Muscle layer of colon (tissue), 2 donors: ENCODE results near the gene ERMARD.

Experiments
- H3K27ac ChIP-seq: one replicate; pipeline ENCODE4 v1.7.0; 2013; ENCODE audit warnings: low read depth, mild to moderate bottlenecking, low read length, moderate library complexity
- H3K27me3 ChIP-seq, 2 donors: one replicate each; pipeline ENCODE4 v1.7.0; 2013; ENCODE audit warnings: low read length in 2 of 2, mild to moderate bottlenecking in 2 of 2; ENCODE audit not compliant: insufficient read depth in 2 of 2, control insufficient read depth in 1 of 2
- H3K36me3 ChIP-seq: one replicate; pipeline ENCODE4 v1.7.0; 2013; ENCODE audit warnings: mild to moderate bottlenecking, low read length; ENCODE audit not compliant: insufficient read depth
- H3K4me1 ChIP-seq: one replicate; pipeline ENCODE4 v1.7.0; 2013; ENCODE audit warnings: mild to moderate bottlenecking, low read length; ENCODE audit not compliant: insufficient read depth
- H3K4me3 ChIP-seq, 2 donors: one replicate each; pipeline ENCODE4 v1.7.0; 2013; ENCODE audit warnings: low read length in 2 of 2, low read depth in 1 of 2, mild to moderate bottlenecking in 1 of 2, moderate library complexity in 1 of 2
- H3K9ac ChIP-seq: one replicate; pipeline ENCODE4 v1.7.0; 2013; ENCODE audit warnings: low read length
- H3K9me3 ChIP-seq: one replicate; pipeline ENCODE4 v1.7.0; 2013; ENCODE audit warnings: mild to moderate bottlenecking, low read length
- donor health status: abdominal sarcoma.
- donor health status: Adenocarcinoma of cecum.

The ERMARD gene

GRCh38 chr6:169798764-169799473 lies 47.5 kb downstream of the ERMARD start:
- H3K9ac ChIP-seq: no peak overlapping the region
- H3K27ac ChIP-seq: no peak overlapping the region
- peaks cover 4% of the 10 kb centered on the region for H3K4me1 ChIP-seq
- H3K9me3 ChIP-seq: no peaks in the 10 kb centered on the region
- H3K27me3 ChIP-seq: no peaks in the 10 kb centered on the region
- H3K36me3 ChIP-seq: no peaks in the 10 kb centered on the region
- H3K4me3 ChIP-seq: no peak overlapping the region

- Histone ChIP-seq H3K27ac (no peak overlapping the region), H3K36me3 (no peaks in the 10 kb centered on the region), H3K27me3 (no peaks in the 10 kb centered on the region), H3K9ac (no peak overlapping the region), H3K9me3 (no peaks in the 10 kb centered on the region), H3K4me3 (no peak overlapping the region), H3K4me1 (peaks cover 4% of the 10 kb centered on the region)
Observed at GRCh38 chr6:169799474-169799926, 48.1 kb downstream of the ERMARD start.

GRCh38 chr6:169800116-169800667 lies 48.8 kb downstream of the ERMARD start:
- Histone ChIP-seq H3K4me1 (peaks cover 4% of the 10 kb centered on the region), H3K9ac (no peak overlapping the region), H3K9me3 (no peaks in the 10 kb centered on the region), H3K4me3 (no peak overlapping the region), H3K36me3 (no peaks in the 10 kb centered on the region), H3K27me3 (no peaks in the 10 kb centered on the region), H3K27ac (no peak overlapping the region)

DNA sequence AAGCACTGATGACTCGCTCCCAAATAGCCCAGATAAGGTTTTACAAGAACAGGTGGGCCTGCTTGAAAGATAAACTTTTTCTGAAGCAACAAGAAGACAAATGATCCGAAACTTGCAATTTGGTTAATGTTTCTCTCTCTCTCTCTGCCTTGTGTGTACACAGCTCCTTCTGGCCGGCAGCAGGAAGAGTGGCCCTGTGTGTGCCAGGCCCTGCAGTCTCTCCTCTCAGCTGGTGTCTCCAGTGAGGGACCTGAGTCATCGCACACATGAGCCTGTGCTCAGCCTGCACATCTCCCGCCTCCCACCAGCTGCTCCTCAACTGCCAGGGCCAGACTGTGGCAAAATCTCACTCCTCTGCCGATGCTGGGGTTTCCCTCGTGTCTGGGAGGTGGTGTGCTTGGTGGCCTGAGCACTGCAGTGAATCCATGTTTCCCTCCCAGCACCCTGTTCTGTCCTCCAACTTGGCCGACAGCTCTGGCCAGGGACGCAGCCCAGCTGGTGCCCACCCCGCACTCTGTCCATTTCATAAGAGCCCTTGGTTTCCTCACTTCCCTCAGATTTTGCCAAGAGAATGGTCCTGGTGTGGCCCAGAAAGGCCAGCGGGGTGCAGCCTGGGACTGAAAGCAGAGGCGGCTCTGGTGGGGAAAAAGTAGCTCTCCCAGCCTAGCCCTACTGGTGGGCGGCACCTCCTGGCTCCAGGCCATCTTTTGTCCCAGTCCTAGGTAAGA lies 49.4 kb downstream of the ERMARD start:
- Histone ChIP-seq H3K27ac (no peak overlapping the region), H3K9ac (no peak overlapping the region)

DNA sequence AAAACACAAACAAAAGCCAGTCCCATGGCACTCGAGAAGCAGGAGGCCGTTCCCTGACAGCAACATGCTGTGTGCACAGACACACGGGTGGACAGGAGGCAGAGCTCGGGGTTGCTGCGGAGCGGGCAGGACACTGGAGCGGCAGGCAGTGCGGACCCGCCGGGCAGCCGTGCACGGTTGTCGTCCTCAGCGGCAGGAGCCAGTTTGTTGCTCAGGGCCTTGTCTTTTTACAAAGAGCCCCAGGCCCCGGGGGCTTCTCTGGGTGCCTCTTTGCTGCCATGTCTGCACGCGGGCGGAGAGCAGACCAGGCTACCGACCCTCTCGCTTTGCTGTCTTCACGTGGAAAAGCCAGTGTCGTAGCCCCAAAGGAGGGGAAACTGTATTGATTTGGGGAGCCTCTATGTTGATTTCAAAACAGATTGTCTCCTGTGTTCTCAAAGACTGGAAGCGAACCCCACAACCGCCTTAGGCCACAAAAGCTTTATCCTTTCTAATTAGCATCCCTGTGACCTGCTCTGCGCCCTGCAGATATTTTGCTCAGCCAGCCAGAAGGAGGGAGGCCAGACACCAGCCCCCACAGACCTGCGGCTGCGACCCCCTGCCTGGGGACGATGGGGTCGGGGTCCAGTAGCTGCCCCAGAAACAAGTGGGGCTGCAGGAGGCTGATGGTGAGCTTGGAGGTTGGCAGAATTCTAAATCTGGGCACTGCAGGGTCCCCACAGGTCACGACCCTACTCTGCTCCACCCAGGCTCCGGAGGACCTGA lies 50.2 kb downstream of the ERMARD start:
- no peak overlapping the region for H3K9ac ChIP-seq
- no peak overlapping the region for H3K4me3 ChIP-seq
- H3K9me3 ChIP-seq: no peaks in the 10 kb centered on the region
- H3K4me1 ChIP-seq: peaks cover 4% of the 10 kb centered on the region
- H3K27me3 ChIP-seq: no peaks in the 10 kb centered on the region
- H3K36me3 ChIP-seq: no peaks in the 10 kb centered on the region
- H3K27ac ChIP-seq: no peak overlapping the region

More for the DNA sequence above, 49.4 kb downstream of the ERMARD start:
- Histone ChIP-seq H3K27me3 (no peaks in the 10 kb centered on the region), H3K9me3 (no peaks in the 10 kb centered on the region), H3K36me3 (no peaks in the 10 kb centered on the region), H3K4me3 (no peak overlapping the region), H3K4me1 (peaks cover 4% of the 10 kb centered on the region)

GRCh38 chr6:169802790-169803189 lies 51.4 kb downstream of the ERMARD start:
- Histone ChIP-seq H3K9ac (no peak overlapping the region), H3K27ac (no peak overlapping the region), H3K27me3 (no peaks in the 10 kb centered on the region), H3K36me3 (no peaks in the 10 kb centered on the region), H3K4me3 (no peak overlapping the region), H3K9me3 (no peaks in the 10 kb centered on the region), H3K4me1 (peaks cover 4% of the 10 kb centered on the region)

DNA sequence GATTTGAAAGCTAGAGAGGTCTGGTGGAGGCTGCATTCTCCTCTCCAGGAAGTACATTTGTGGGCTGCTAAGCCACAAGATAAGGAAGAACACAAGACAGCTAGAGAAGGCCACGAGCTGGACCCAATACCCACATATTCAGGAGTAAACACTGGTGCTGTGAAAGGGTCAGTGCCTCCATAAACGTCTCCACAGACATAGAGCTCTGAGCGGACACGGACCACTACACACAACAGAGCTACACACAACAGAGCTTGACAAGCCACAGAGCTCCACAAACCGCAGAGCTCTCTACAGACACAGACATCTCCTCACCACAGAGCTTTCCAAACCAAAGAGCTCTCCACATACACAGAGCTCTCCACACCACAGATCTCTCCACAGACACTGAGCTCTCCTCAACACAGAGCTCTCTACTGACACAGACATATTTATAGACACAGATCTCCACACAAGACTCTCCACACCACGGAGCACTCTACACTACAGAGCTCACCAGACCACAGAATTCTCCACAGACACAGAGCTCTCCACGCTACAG lies 51.9 kb downstream of the ERMARD start:
- no peak overlapping the region for H3K9ac ChIP-seq
- no peak overlapping the region for H3K27ac ChIP-seq
- H3K4me3 ChIP-seq: no peak overlapping the region
- H3K9me3 ChIP-seq: no peaks in the 10 kb centered on the region
- H3K4me1 ChIP-seq: peaks cover 4% of the 10 kb centered on the region
- H3K27me3 ChIP-seq: no peaks in the 10 kb centered on the region
- no peaks in the 10 kb centered on the region for H3K36me3 ChIP-seq

DNA sequence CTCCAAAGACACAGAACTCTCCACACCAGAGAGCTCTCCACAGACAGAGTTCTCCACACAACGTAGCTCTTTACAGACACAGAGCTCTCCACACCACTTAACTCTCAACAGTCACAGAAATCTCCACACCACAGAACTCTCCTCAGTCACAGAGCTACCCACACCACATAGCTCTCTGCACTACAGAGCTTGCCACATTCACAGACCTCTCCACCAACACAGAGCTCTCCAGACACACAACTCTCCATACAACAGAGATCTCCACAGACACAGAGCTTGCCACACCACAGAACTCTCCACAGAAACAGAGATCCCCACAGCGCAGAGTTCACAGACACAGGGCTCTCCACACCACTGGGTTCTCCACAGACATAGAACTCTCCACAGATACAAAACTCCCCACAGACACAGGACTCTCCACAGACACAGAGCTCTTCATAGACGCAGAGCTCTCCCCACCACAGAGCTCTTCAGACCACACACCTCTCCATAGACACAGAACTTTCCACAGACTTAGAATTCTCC lies 52.5 kb downstream of the ERMARD start:
- Histone ChIP-seq H3K27ac (no peak overlapping the region), H3K36me3 (no peaks in the 10 kb centered on the region), H3K9ac (no peak overlapping the region), H3K4me1 (peaks cover 4% of the 10 kb centered on the region), H3K4me3 (no peak overlapping the region), H3K9me3 (no peaks in the 10 kb centered on the region), H3K27me3 (no peaks in the 10 kb centered on the region)

- no peak overlapping the region for H3K27ac ChIP-seq
- no peak overlapping the region for H3K9ac ChIP-seq
- no peaks in the 10 kb centered on the region for H3K36me3 ChIP-seq
- H3K9me3 ChIP-seq: no peaks in the 10 kb centered on the region
- no peaks in the 10 kb centered on the region for H3K27me3 ChIP-seq
- no peak overlapping the region for H3K4me3 ChIP-seq
- H3K4me1 ChIP-seq: peaks cover 2% of the 10 kb centered on the region
Observed at GRCh38 chr6:169804427-169804826, 53.0 kb downstream of the ERMARD start.

DNA sequence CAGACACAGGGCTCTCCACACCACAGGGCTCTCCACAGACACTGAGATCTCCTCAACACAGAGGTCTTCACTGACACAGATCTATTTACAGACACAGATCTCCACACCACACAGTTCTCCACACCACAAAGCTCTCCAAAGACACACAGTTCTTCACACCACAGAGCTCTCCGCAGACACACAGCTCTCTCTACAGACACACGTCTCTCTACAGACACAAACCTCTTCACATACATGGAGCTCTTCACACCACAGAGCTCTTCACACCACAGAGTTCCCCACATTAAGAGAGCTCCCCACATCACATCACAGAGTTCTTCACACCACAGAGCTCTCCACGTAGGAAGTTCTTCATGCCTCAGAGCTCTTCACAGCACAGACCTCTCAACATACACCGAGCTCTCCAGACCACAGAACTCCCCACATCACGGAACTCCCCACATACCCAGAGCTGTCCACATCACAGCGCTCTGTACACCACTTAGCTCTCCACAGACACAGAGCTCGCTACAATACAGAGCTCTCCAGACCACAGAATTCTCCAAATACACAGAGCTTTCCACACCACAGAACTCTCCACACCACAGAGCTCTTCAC lies 53.9 kb downstream of the ERMARD start:
- H3K27ac ChIP-seq: no peak overlapping the region
- H3K27me3 ChIP-seq: no peaks in the 10 kb centered on the region
- H3K4me1 ChIP-seq: no peaks in the 10 kb centered on the region
- H3K36me3 ChIP-seq: no peaks in the 10 kb centered on the region
- no peak overlapping the region for H3K9ac ChIP-seq
- H3K4me3 ChIP-seq: no peak overlapping the region
- H3K9me3 ChIP-seq: no peaks in the 10 kb centered on the region
